GM19438 (cell line): ENCODE measurements around the gene CLVS2.

Experiments used
- ATAC-seq: cut with Tn5 transposase; IDR thresholded peaks from one replicate; pipeline ENCODE4 v1.9.1; 2021; ENCODE audit warnings: low read depth; ENCODE audit not compliant: unreplicated experiment

CLVS2 gene

GRCh38 chr6:123118811-123119210, 122.8 kb downstream of the CLVS2 start:
- no peak for ATAC-seq
